ENCODE results near the gene WDR6.

- no peak for TF ChIP-seq POLR2A (IDR thresholded peaks at IDR 0.05; ENCODE audit: low read length)
- no peak for TF ChIP-seq GATA1 (IDR thresholded peaks at IDR 0.05; ENCODE audit: low read depth, low read length)
Observed at GRCh38 chr3:48980295-48980694, 26.9 kb upstream of the WDR6 start.
